Spleen (tissue), 7 donors: ENCODE measurements around the gene TBCD.

Source experiments
- POLR2A ChIP-seq, 3 donors: fragments of 450-650 bp; IDR thresholded peaks; one replicate each; pipeline ENCODE4 v1.5.1; 2017; ENCODE audit warnings: antibody characterized with exemption in 3 of 3, mild to moderate bottlenecking in 1 of 3
- POLR2AphosphoS5 ChIP-seq, 3 donors: sonication (generic); formaldehyde crosslinking; IDR thresholded peaks; one replicate each; pipeline ENCODE4 v1.5.1; 2017; ENCODE audit warnings: antibody characterized with exemption in 3 of 3
- TF ChIP-seq, protein P1 (sequence below), 11 experiments: fragments of 200-600 bp in 7 of 11; fragments of 450-650 bp in 4 of 11; sonication (generic) in 4 of 11; IDR thresholded peaks in 8 of 11; conservative IDR thresholded peaks in 3 of 11; 1 replicate in 7 of 11; 2 replicates in 4 of 11; pipeline versions ENCODE4 v1.4.0 to v1.8.0; 2016 to 2021; ENCODE audit warnings: antibody characterized with exemption in 11 of 11, inconsistent platforms in 4 of 11, mild to moderate bottlenecking in 1 of 11
- donor health status: DM: no; HTN: no; CAD: no; lungs with moderate emphysema.
- donor health status: DM: no; HTN: no; CAD: no.
- donor health status: DM: no; HTN: no; CAD: no.

DNA sequence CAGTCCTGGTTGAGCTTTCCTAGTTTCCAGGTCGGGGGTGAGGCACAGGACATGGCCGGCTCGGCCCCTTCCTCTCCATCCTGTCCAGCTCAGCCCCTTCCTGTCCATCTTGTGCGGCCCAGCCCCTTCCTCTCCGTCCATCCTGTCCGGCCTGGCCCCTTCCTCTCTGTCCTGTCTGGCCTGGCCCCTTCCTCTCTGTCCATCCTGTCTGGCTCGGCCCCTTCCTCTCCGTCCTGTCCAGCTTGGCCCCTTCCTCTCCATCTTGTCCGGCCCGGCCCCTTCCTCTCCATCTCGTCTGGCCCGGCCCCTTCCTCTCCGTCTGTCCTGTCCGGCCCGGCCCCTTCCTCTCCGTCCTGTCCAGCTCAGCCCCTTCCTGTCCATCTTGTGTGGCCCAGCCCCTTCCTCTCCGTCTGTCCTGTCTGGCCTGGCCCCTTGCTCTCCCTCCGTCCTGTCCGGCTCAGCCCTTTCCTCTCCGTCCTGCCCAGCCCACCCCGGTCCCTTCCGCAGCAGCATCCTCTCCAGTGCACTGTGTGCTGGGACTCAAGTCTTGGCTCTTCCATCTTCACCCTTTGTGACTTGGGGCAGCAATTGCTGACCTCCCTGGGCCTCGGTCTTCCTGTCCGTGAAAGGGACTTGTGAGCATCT is 93.4 kb downstream of the TBCD start:
- TF ChIP-seq, protein P1, sequence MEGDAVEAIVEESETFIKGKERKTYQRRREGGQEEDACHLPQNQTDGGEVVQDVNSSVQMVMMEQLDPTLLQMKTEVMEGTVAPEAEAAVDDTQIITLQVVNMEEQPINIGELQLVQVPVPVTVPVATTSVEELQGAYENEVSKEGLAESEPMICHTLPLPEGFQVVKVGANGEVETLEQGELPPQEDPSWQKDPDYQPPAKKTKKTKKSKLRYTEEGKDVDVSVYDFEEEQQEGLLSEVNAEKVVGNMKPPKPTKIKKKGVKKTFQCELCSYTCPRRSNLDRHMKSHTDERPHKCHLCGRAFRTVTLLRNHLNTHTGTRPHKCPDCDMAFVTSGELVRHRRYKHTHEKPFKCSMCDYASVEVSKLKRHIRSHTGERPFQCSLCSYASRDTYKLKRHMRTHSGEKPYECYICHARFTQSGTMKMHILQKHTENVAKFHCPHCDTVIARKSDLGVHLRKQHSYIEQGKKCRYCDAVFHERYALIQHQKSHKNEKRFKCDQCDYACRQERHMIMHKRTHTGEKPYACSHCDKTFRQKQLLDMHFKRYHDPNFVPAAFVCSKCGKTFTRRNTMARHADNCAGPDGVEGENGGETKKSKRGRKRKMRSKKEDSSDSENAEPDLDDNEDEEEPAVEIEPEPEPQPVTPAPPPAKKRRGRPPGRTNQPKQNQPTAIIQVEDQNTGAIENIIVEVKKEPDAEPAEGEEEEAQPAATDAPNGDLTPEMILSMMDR (IDR thresholded peaks at IDR 0.05 in 8 of 11, conservative IDR thresholded peaks at IDR 0.05 in 3 of 11): no peak
- no peak for TF ChIP-seq POLR2A (IDR thresholded peaks at IDR 0.05)
- peak; percentile 13 to 65 (median 28) for TF ChIP-seq POLR2AphosphoS5 (IDR thresholded peaks at IDR 0.05)
